ENCODE data around the gene DHX16.
A peak's percentile ranks its signal among the peaks of the same experiment; 100 is the strongest.
"Not testable (repeated sequence)": the region's sequence is repeated elsewhere in the genome, so short reads cannot be mapped to it uniquely, and the experiment has no call there.

DHX16 gene

GRCh38 chr6:30682143-30683117 is 9.6 kb upstream of the DHX16 start:
- peak in 7 of 10 donors; percentile 21 to 92 (median 44) for DNase-seq
- intact Hi-C loops (cut with DNase I) = loop anchor here (5.0 kb wide), 1 partner anchor 340 kb away; no protein-coding TSS in a partner anchor

GRCh38 chr6:30681766-30682142 is 8.9 kb upstream of the DHX16 start:
- DNase-seq = peak in 1 of 10 donors; percentile 17
- intact Hi-C loops (cut with DNase I) = loop anchor here (5.0 kb wide), 1 partner anchor 339 kb away; no protein-coding TSS in a partner anchor

DNA sequence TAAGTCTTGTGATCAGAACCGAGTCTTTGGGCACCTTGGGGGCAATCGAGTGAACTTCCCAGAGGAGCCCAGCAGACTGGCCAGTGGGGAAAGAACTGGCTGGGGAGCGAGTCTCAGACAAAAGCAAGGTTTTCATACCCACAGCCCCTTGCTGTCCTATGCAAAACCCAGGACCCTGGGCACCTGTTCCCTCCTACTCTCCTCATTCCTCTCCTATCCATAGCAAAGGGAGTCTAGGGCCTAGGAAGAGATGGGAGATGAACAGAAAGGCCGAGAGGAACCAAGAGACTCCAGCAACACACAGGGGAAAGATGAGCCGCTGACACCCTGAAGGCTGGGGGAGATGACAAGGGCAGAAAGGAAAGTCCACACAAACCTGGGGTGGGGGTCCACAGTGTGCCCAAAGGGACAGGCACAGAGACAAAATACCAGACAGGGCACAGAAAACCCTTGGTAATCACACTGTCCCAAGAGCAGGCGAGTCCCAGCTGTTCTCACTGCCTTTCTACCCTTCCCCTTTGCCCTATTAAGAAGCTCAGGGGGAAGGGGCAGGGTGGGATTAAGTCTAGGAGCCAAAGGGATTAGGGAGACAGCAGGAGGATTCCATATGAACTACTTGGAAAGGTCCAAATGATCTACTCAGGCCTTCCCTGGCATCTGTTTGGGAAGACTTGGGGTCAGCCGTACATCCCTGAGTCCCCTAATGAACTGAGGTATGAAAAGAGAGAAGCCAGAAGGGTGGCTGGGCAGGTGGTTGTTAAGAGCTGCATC is 7.1 kb upstream of the DHX16 start:
- intact Hi-C loops (cut with DNase I) = loop anchor here (1.0 to 10.0 kb wide), 4 partner anchors 42 to 407 kb away; partner anchors contain the start of gene DDR1

DNA sequence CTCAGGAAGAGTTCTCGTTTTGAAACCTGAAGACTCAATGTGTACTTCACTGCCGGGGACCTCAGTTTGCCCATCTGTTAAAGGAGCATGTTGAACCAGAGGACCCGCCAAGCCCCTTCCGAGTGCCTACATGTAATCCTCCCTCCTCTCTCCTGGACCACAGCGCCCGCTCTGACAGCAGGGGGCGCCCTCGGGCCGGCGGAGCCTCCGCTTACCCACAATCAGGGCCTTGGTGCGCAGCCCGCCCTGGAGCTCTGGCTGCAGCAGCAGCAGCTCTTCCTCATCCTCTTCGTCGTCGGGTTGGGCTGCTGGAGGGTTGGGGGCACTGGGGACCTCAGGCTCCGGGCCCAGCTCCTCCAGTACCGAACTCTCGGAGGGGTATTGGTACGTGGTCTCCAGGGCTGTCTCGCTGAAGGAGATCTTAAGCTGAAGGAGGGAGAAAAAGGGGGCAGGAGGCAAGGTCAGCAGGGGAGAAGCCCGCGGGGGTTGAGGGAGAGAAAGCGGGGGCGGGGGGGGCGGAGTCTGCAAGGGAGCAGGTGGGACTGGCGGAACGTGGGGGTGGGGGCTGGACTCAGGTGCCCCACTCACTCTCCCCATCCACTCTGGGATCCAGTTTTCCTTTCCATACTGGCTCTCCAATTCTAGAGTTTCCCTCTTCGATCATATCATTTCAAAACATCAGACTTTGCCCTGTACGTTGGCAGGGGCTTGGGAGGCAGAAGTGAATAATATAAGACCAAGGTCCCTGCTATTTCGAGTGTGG is 6.3 kb upstream of the DHX16 start:
- intact Hi-C loops (cut with DNase I) = loop anchor here (1.0 to 10.0 kb wide), 3 partner anchors 43 to 408 kb away; partner anchors contain the start of gene DDR1
- peak; percentile 75 to 98 (median 90) for DNase-seq

More for the DNA sequence above, 7.1 kb upstream of the DHX16 start:
- DNase-seq = peak in 1 of 10 donors; percentile 30

DNA sequence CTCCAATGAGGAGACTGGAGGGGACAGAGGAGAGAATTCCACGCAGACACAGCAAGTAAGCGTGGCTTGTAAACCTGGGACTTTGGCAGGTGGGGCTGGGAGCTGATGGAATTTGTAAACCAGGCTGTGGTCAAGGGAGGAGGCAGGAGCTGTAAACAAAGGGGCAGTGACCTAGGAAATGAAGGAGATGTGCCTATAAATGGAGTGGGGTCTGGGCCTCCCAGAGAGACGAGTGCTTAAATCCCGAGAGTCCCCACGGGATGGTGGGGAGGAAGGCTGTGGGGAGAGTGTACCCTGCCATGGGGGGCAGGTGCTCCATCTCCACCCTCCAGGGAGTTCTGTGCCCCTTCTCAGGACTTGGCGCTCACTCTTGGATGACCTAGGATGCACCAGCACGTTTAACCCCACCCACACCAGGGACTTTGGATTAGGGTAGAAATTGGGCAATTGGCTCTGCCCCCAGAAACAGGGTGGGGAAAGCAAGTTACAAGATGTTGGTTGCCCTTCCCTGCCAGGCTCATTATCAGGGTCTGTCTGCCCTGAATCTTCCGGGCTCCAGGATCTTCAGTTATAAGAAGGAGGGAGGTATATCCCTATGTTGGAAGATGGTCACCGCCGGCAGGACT is 4.0 kb upstream of the DHX16 start:
- intact Hi-C loops (cut with DNase I) = loop anchor here (10.0 kb wide), 1 partner anchor 208 kb away; the partner anchor contains the start of gene DDR1

GRCh38 chr6:30670760-30671527 is 1.9 kb downstream of the DHX16 start:
- DNase-seq = peak in 1 of 10 donors; percentile 50
- intact Hi-C loops (cut with DNase I) = loop anchor here (10.0 kb wide), 1 partner anchor 214 kb away; the partner anchor contains the start of gene DDR1

More for the DNA sequence above, 4.0 kb upstream of the DHX16 start:
- peak in 1 of 10 donors; percentile 15 for DNase-seq

- DNase-seq; intact Hi-C loops (cut with DNase I): not testable (repeated sequence)
Measured at GRCh38 chr6:30666300-30666699, 6.5 kb downstream of the DHX16 start.

- intact Hi-C loops (cut with DNase I) = no loop called here
- DNase-seq = no peak
Measured at GRCh38 chr6:30664994-30665767, 7.6 kb downstream of the DHX16 start.

GRCh38 chr6:30657922-30658321 is 14.9 kb downstream of the DHX16 start:
- DNase-seq; intact Hi-C loops (cut with DNase I): not testable (repeated sequence)

GRCh38 chr6:30657454-30657853 is 15.4 kb downstream of the DHX16 start:
- intact Hi-C loops (cut with DNase I) = no loop called here
- no peak for DNase-seq

DNA sequence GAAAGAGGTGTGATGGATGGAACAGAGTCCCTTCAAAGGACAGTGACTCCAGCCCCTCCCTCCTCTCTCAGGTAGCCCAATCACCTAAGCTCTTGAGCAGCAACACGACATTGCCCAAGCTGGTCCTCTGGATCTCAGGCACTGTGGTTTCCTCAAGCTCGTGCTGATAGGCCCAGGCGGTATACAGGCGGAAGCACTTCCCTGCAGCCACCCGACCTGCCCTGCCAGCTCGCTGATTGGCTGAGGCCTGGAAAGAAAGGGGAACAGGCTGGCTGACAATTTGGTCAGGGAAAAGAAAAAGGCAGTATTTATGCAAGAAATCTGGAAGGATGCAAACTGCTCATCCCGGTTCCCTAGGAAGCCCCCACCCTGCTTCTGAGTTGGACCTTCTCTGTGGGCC is 16.3 kb downstream of the DHX16 start:
- peak in 1 of 10 donors; percentile 87 for DNase-seq
- intact Hi-C loops (cut with DNase I) = no loop called here

- no peak for DNase-seq
- intact Hi-C loops (cut with DNase I) = no loop called here
Measured at GRCh38 chr6:30655743-30656094, 17.1 kb downstream of the DHX16 start.

- DNase-seq = no peak
- intact Hi-C loops (cut with DNase I) = no loop called here
Measured at GRCh38 chr6:30654798-30655742, 17.7 kb downstream of the DHX16 start.

DNA sequence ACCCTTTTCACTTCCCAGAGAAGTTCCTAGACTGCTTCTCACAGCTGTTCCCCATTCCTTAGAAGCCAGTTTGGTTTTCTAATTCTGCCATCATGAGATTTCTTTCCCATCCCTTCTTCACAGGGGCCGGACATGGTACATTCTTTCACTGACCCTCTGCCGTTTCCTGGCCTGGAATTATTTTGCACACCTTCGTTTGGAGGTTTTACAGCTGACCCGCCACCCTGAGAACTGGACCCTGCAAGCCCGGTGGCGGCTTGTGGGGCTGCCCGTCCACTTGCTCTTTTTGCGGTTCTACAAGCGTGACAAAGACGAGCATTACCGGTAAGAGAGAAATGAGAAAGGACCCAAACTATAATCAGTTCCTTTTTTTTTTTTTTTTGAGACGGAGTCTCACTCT is 21.7 kb downstream of the DHX16 start:
- no peak for DNase-seq
- intact Hi-C loops (cut with DNase I) = no loop called here

DNA sequence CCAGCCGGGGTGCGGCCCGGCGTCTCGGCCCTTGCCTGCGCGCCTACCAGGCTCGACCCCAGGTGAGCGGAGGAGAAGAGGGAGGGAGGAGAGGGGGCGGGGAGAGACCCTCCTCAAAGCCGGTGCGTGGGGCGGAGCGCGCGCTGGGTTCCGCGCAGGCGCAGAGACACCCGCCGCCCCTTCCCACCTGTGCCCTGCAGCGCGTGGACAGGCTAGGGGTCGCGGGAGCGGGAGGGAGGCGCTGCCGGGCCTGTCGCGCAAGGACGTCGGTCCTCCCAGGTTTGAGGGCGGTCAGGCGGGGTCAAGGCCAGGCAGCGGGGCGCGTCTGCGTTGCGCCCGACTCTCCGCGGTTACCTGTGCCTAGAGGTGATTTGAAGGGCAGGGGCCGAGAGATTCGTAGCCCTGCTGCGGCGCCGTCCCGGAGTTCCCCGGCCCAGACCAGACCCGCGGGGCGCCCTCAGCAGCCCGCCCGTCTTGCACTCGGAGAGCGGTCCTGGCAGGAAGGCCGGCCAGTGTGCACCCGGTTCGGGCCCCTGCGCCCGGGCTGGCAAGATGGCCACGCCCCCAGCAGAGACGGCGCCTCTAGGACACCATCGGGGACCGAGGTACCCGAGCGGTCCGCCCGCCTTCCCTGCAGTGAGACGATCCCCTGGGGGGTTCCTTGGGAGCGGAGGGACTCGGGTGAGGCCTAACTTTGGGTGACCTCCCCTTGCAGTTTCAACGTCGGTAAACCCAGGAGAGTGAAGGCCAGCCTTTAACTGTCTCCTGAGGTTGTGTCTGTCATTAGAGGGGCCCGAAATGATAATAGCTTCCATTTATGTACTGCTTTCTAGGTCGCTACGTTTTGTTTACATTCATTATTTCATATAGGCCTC is 25.3 kb downstream of the DHX16 start:
- DNase-seq = peak; percentile 52 to 95 (median 69)
- intact Hi-C loops (cut with DNase I) = loop anchor here (2.0 kb wide), 1 partner anchor 69 kb away; the partner anchor contains the start of gene MDC1
